IPS-18a (cell line): Measurements from ENCODE around the gene REG3A.

ENCODE experiments used
- H3K27ac ChIP-seq: one replicate; pipeline ENCODE4 v1.5.1; 2013; ENCODE audit warnings: low read length
- H3K27me3 ChIP-seq: one replicate; pipeline ENCODE4 v1.6.1; 2013; ENCODE audit warnings: mild to moderate bottlenecking, low read length; ENCODE audit not compliant: control insufficient read depth, insufficient read depth
- H3K36me3 ChIP-seq: one replicate; pipeline ENCODE4 v1.6.1; 2013; ENCODE audit warnings: low read depth, low read length; ENCODE audit not compliant: control insufficient read depth
- H3K4me1 ChIP-seq: one replicate; pipeline ENCODE4 v1.6.1; 2013; ENCODE audit warnings: low read depth, low read length; ENCODE audit not compliant: control insufficient read depth
- H3K4me3 ChIP-seq: one replicate; pipeline ENCODE4 v1.5.1; 2013; ENCODE audit warnings: low read length
- H3K9ac ChIP-seq: one replicate; pipeline ENCODE4 v1.6.1; 2013; ENCODE audit warnings: mild to moderate bottlenecking, low read length, moderate library complexity
- H3K9me3 ChIP-seq: one replicate; pipeline ENCODE4 v1.6.1; 2013; ENCODE audit warnings: low read depth, low read length; ENCODE audit not compliant: control insufficient read depth

REG3A gene

GRCh38 chr2:79159030-79159429 lies 523 bp downstream of the REG3A start:
- no peaks in the 10 kb centered on the region for H3K4me1 ChIP-seq
- H3K27me3 ChIP-seq: no peaks in the 10 kb centered on the region
- no peak overlapping the region for H3K27ac ChIP-seq
- no peaks in the 10 kb centered on the region for H3K36me3 ChIP-seq
- no peaks in the 10 kb centered on the region for H3K9me3 ChIP-seq
- no peak overlapping the region for H3K9ac ChIP-seq
- H3K4me3 ChIP-seq: no peak overlapping the region

GRCh38 chr2:79155826-79156476 lies 3.6 kb downstream of the REG3A start:
- Histone ChIP-seq H3K36me3 (no peaks in the 10 kb centered on the region), H3K4me1 (no peaks in the 10 kb centered on the region), H3K9me3 (no peaks in the 10 kb centered on the region), H3K27ac (no peak overlapping the region), H3K4me3 (no peak overlapping the region), H3K27me3 (no peaks in the 10 kb centered on the region), H3K9ac (no peak overlapping the region)

GRCh38 chr2:79139423-79139822 lies 20.1 kb downstream of the REG3A start:
- Histone ChIP-seq H3K27ac (no peak overlapping the region), H3K9me3 (no peaks in the 10 kb centered on the region), H3K27me3 (no peaks in the 10 kb centered on the region), H3K9ac (no peak overlapping the region), H3K36me3 (no peaks in the 10 kb centered on the region), H3K4me3 (no peak overlapping the region), H3K4me1 (no peaks in the 10 kb centered on the region)

GRCh38 chr2:79138385-79138784 lies 21.2 kb downstream of the REG3A start:
- Histone ChIP-seq H3K4me3 (no peak overlapping the region), H3K9ac (no peak overlapping the region), H3K4me1 (no peaks in the 10 kb centered on the region), H3K27ac (no peak overlapping the region), H3K27me3 (no peaks in the 10 kb centered on the region), H3K9me3 (no peaks in the 10 kb centered on the region), H3K36me3 (no peaks in the 10 kb centered on the region)

GRCh38 chr2:79131687-79132086 lies 27.9 kb downstream of the REG3A start:
- Histone ChIP-seq H3K27ac (no peak overlapping the region), H3K27me3 (no peaks in the 10 kb centered on the region), H3K36me3 (no peaks in the 10 kb centered on the region), H3K9me3 (no peaks in the 10 kb centered on the region), H3K9ac (no peak overlapping the region), H3K4me1 (no peaks in the 10 kb centered on the region), H3K4me3 (no peak overlapping the region)

- no peaks in the 10 kb centered on the region for H3K27me3 ChIP-seq
- H3K9me3 ChIP-seq: no peaks in the 10 kb centered on the region
- no peak overlapping the region for H3K9ac ChIP-seq
- H3K36me3 ChIP-seq: no peaks in the 10 kb centered on the region
- no peak overlapping the region for H3K27ac ChIP-seq
- no peak overlapping the region for H3K4me3 ChIP-seq
- no peaks in the 10 kb centered on the region for H3K4me1 ChIP-seq
Measured at GRCh38 chr2:79129804-79130203, 29.7 kb downstream of the REG3A start.

GRCh38 chr2:79129260-79129659 lies 30.3 kb downstream of the REG3A start:
- Histone ChIP-seq H3K27me3 (no peaks in the 10 kb centered on the region), H3K9ac (no peak overlapping the region), H3K27ac (no peak overlapping the region), H3K9me3 (no peaks in the 10 kb centered on the region), H3K4me3 (no peak overlapping the region), H3K4me1 (no peaks in the 10 kb centered on the region), H3K36me3 (no peaks in the 10 kb centered on the region)

- H3K9me3 ChIP-seq: no peaks in the 10 kb centered on the region
- H3K9ac ChIP-seq: no peak overlapping the region
- no peaks in the 10 kb centered on the region for H3K27me3 ChIP-seq
- H3K36me3 ChIP-seq: no peaks in the 10 kb centered on the region
- no peaks in the 10 kb centered on the region for H3K4me1 ChIP-seq
- H3K4me3 ChIP-seq: no peak overlapping the region
- H3K27ac ChIP-seq: no peak overlapping the region
Measured at GRCh38 chr2:79128406-79128805, 31.1 kb downstream of the REG3A start.

GRCh38 chr2:79125721-79125985 lies 33.9 kb downstream of the REG3A start:
- no peak overlapping the region for H3K27ac ChIP-seq
- no peaks in the 10 kb centered on the region for H3K27me3 ChIP-seq
- no peak overlapping the region for H3K9ac ChIP-seq
- H3K4me1 ChIP-seq: no peaks in the 10 kb centered on the region
- no peak overlapping the region for H3K4me3 ChIP-seq
- no peaks in the 10 kb centered on the region for H3K36me3 ChIP-seq
- no peaks in the 10 kb centered on the region for H3K9me3 ChIP-seq

GRCh38 chr2:79124907-79125720 lies 34.4 kb downstream of the REG3A start:
- Histone ChIP-seq H3K36me3 (no peaks in the 10 kb centered on the region), H3K9me3 (no peaks in the 10 kb centered on the region), H3K27ac (no peak overlapping the region), H3K9ac (no peak overlapping the region), H3K4me3 (no peak overlapping the region), H3K4me1 (no peaks in the 10 kb centered on the region), H3K27me3 (no peaks in the 10 kb centered on the region)

GRCh38 chr2:79122676-79123075 lies 36.9 kb downstream of the REG3A start:
- no peak overlapping the region for H3K9ac ChIP-seq
- H3K27ac ChIP-seq: no peak overlapping the region
- H3K4me3 ChIP-seq: no peak overlapping the region
- no peaks in the 10 kb centered on the region for H3K4me1 ChIP-seq
- no peaks in the 10 kb centered on the region for H3K9me3 ChIP-seq
- no peaks in the 10 kb centered on the region for H3K27me3 ChIP-seq
- no peaks in the 10 kb centered on the region for H3K36me3 ChIP-seq

GRCh38 chr2:79120194-79120713 lies 39.3 kb downstream of the REG3A start, which contains the start of gene REG1A:
REG1A (plus strand) TSS chr2:79120488; CDS start chr2:79120862, 374 bp downstream.
- Histone ChIP-seq H3K27me3 (no peaks in the 10 kb centered on the region), H3K36me3 (no peaks in the 10 kb centered on the region), H3K9me3 (no peaks in the 10 kb centered on the region), H3K9ac (no peak within 1 kb of the TSS), H3K4me1 (no peaks in the 10 kb centered on the region), H3K27ac (no peak within 1 kb of the TSS), H3K4me3 (no peak within 1 kb of the TSS)
